Ascending aorta (tissue), 2 donors: Measurements from ENCODE around the gene AUTS2. TPM values are rescaled to one million over a fixed set of nuclear protein-coding genes. Genes with fewer than 3 reads are reported as not detected.

Source experiments
- DNase-seq, 2 donors: peaks; one replicate each; pipeline ENCODE4 v3.0.0-alpha.2; 2019; ENCODE audit warnings: low spot score in 2 of 2
- H3K27ac ChIP-seq, 2 donors: fragments of 200-600 bp; sonication (generic); one replicate each; pipeline ENCODE4 v1.5.1; 2016 to 2017; ENCODE audit warnings: mild to moderate bottlenecking in 1 of 2
- H3K27me3 ChIP-seq: fragments of 200-600 bp; sonication (generic); one replicate; pipeline ENCODE4 v1.5.1; 2017
- H3K36me3 ChIP-seq, 2 donors: fragments of 200-600 bp; sonication (generic); one replicate each; pipeline ENCODE4 v1.5.1; 2016
- H3K4me1 ChIP-seq, 2 donors: fragments of 200-600 bp; sonication (generic); one replicate each; pipeline ENCODE4 v1.5.1; 2016 to 2017; ENCODE audit warnings: mild to moderate bottlenecking in 1 of 2
- H3K4me3 ChIP-seq, 2 donors: fragments of 200-600 bp; sonication (generic); one replicate each; pipeline ENCODE4 v1.5.1; 2016 to 2017; ENCODE audit warnings: mild to moderate bottlenecking in 1 of 2
- H3K9me3 ChIP-seq, 2 donors: fragments of 200-600 bp; sonication (generic); one replicate each; pipeline ENCODE4 v1.5.1; 2016
- intact Hi-C: fragments of 100-400 bp; cut with DNase I; formaldehyde crosslinking; loops from one replicate; pipeline ENCODE4 v1.15.1; 2023
- total RNA-seq: library from RNA; depleted of rRNA; stranded (reverse); fragments of >200 nt; gene quantifications from one replicate; pipeline ENCODE4 v1.1.0, GENCODE V29; 2016
- TF ChIP-seq, protein P1 (sequence below), 3 experiments: fragments of 200-600 bp in 2 of 3; fragments of 450-650 bp in 1 of 3; sonication (generic) in 2 of 3; IDR thresholded peaks; one replicate each; pipeline ENCODE4 v1.5.1; 2016 to 2019; ENCODE audit warnings: antibody characterized with exemption in 3 of 3, mild to moderate bottlenecking in 1 of 3, moderate library complexity in 1 of 3

Gene AUTS2
- total RNA-seq, 1 donor from 2014 or later, result 90.4 TPM

GRCh38 chr7:70775570-70776156, 1177.4 kb downstream of the AUTS2 start:
- H3K27me3 ChIP-seq, result no peaks in the 10 kb centered on the region
- no peak overlapping the region for H3K4me3 ChIP-seq
- H3K36me3 ChIP-seq, result peaks cover 26 to 77% of the 10 kb centered on the region in 2 donors
- intact Hi-C loops, result no loop called here
- H3K9me3 ChIP-seq, result no peaks in the 10 kb centered on the region
- TF ChIP-seq, protein P1, sequence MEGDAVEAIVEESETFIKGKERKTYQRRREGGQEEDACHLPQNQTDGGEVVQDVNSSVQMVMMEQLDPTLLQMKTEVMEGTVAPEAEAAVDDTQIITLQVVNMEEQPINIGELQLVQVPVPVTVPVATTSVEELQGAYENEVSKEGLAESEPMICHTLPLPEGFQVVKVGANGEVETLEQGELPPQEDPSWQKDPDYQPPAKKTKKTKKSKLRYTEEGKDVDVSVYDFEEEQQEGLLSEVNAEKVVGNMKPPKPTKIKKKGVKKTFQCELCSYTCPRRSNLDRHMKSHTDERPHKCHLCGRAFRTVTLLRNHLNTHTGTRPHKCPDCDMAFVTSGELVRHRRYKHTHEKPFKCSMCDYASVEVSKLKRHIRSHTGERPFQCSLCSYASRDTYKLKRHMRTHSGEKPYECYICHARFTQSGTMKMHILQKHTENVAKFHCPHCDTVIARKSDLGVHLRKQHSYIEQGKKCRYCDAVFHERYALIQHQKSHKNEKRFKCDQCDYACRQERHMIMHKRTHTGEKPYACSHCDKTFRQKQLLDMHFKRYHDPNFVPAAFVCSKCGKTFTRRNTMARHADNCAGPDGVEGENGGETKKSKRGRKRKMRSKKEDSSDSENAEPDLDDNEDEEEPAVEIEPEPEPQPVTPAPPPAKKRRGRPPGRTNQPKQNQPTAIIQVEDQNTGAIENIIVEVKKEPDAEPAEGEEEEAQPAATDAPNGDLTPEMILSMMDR (IDR thresholded peaks at IDR 0.05), result no peak
- no peak overlapping the region for H3K27ac ChIP-seq
- no peaks in the 10 kb centered on the region for H3K4me1 ChIP-seq
- no peak for DNase-seq

- TF ChIP-seq, protein P1 (IDR thresholded peaks at IDR 0.05), result no peak
- H3K36me3 ChIP-seq, result peaks cover 32 to 79% of the 10 kb centered on the region in 2 donors
- H3K4me3 ChIP-seq, result no peak overlapping the region
- H3K27ac ChIP-seq, result no peak overlapping the region
- no peaks in the 10 kb centered on the region for H3K27me3 ChIP-seq
- H3K4me1 ChIP-seq, result no peaks in the 10 kb centered on the region
- no peak for DNase-seq
- H3K9me3 ChIP-seq, result no peaks in the 10 kb centered on the region
- intact Hi-C loops, result no loop called here
Measured at GRCh38 chr7:70776627-70777101, 1178.4 kb downstream of the AUTS2 start.

DNA sequence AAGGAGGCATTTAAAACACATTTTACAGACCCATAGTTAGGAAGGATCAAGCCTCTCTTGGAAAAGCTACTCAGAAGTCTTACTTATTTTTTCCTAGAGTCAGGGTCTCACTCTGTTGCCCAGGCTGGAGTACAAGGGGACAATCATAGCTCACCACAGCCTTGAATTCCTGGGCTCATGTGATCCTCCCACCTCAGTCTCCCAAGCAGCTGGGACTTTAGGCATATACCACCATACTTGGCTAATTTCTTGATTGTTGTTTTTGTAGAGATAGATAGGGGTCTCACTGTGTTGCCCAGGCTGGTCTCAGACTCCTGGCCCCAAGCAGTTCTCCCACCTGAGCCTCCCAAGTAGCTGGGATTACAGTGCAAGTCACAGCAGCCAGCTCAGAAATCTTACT, 1179.0 kb downstream of the AUTS2 start:
- TF ChIP-seq, protein P1 (IDR thresholded peaks at IDR 0.05), result no peak
- Histone ChIP-seq H3K9me3 (no peaks in the 10 kb centered on the region), H3K27me3 (no peaks in the 10 kb centered on the region), H3K4me1 (no peaks in the 10 kb centered on the region), H3K4me3 (no peak overlapping the region), H3K36me3 (peaks cover 33 to 80% of the 10 kb centered on the region in 2 donors), H3K27ac (no peak overlapping the region)
- intact Hi-C loops, result no loop called here
- DNase-seq, result no peak

DNA sequence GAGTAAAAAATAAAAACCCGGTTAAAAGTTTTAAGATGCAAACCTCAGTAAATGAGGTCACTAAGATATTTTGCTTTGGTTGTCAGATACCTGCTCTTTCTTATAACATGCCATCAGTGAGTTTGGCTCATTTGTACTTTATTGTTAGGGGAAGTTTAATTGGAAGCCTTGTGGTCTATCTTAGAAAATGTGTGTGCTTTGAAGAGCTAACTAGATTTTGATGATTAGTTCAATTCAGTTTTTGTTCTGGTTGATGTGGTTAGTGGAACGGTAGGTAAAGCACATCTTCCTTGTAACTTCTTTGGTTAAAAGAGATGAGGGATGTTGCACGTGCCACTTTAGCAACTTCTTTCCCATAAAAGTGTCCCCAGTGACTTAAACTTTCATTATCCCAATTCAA, 1180.3 kb downstream of the AUTS2 start:
- Histone ChIP-seq H3K9me3 (no peaks in the 10 kb centered on the region), H3K27me3 (no peaks in the 10 kb centered on the region), H3K4me1 (no peaks in the 10 kb centered on the region), H3K36me3 (peaks cover 40 to 81% of the 10 kb centered on the region in 2 donors), H3K4me3 (no peak overlapping the region), H3K27ac (no peak overlapping the region)
- intact Hi-C loops, result no loop called here
- TF ChIP-seq, protein P1 (IDR thresholded peaks at IDR 0.05), result no peak
- no peak for DNase-seq

GRCh38 chr7:70779321-70779720, 1181.0 kb downstream of the AUTS2 start:
- no peak overlapping the region for H3K4me3 ChIP-seq
- intact Hi-C loops, result no loop called here
- TF ChIP-seq, protein P1 (IDR thresholded peaks at IDR 0.05), result no peak
- no peak for DNase-seq
- H3K27me3 ChIP-seq, result no peaks in the 10 kb centered on the region
- no peaks in the 10 kb centered on the region for H3K9me3 ChIP-seq
- H3K36me3 ChIP-seq, result peaks cover 47 to 81% of the 10 kb centered on the region in 2 donors
- H3K4me1 ChIP-seq, result no peaks in the 10 kb centered on the region
- H3K27ac ChIP-seq, result no peak overlapping the region
